GM23248 (cell line): Measurements from ENCODE around the gene MAPK4. TPM values are rescaled to one million over a fixed set of nuclear protein-coding genes. Genes with fewer than 3 reads are reported as not detected.
"Not testable (repeated sequence)": the region's sequence is repeated elsewhere in the genome, so short reads cannot be mapped to it uniquely, and the experiment has no call there.

ENCODE experiments used
- DNase-seq: peaks from one replicate; pipeline ENCODE4 v3.0.0-alpha.2; 2015
- H2AFZ ChIP-seq: fragments of 200-600 bp; sonication (generic); 2 replicates; pipeline ENCODE4 v1.6.1; 2016; ENCODE audit warnings: antibody characterized with exemption
- H3F3A ChIP-seq: fragments of 200-600 bp; sonication (generic); 2 replicates; pipeline ENCODE4 v1.6.1; 2016; ENCODE audit warnings: mild to moderate bottlenecking, antibody characterized with exemption, mixed run types; ENCODE audit not compliant: insufficient read depth
- H3K27ac ChIP-seq: fragments of 200-600 bp; sonication (generic); 2 replicates; pipeline ENCODE4 v1.5.1; 2016; ENCODE audit warnings: mild to moderate bottlenecking
- H3K27me3 ChIP-seq: fragments of 200-600 bp; sonication (generic); replicated peaks from 2 replicates; pipeline ENCODE4 v1.6.1; 2016; ENCODE audit warnings: mild to moderate bottlenecking; ENCODE audit not compliant: insufficient read depth
- H3K36me3 ChIP-seq: fragments of 200-600 bp; sonication (generic); 2 replicates; pipeline ENCODE4 v1.6.1; 2016; ENCODE audit warnings: low read depth, mild to moderate bottlenecking
- H3K4me1 ChIP-seq: fragments of 200-600 bp; sonication (generic); 2 replicates; pipeline ENCODE4 v1.6.1; 2016; ENCODE audit warnings: mild to moderate bottlenecking; ENCODE audit not compliant: insufficient read depth
- H3K4me2 ChIP-seq: fragments of 200-600 bp; sonication (generic); one replicate; pipeline ENCODE4 v1.6.1; 2016; ENCODE audit warnings: mild to moderate bottlenecking; ENCODE audit not compliant: unreplicated experiment
- H3K4me3 ChIP-seq: fragments of 200-600 bp; sonication (generic); 2 replicates; pipeline ENCODE4 v1.5.1; 2016; ENCODE audit warnings: mild to moderate bottlenecking
- H3K79me2 ChIP-seq: fragments of 200-600 bp; sonication (generic); 2 replicates; pipeline ENCODE4 v1.6.1; 2016; ENCODE audit warnings: mild to moderate bottlenecking; ENCODE audit not compliant: insufficient read depth
- H3K9ac ChIP-seq: fragments of 200-600 bp; sonication (generic); 2 replicates; pipeline ENCODE4 v1.6.1; 2016; ENCODE audit warnings: mild to moderate bottlenecking
- H3K9me2 ChIP-seq: fragments of 200-600 bp; sonication (generic); 2 replicates; pipeline ENCODE4 v1.6.1; 2016; ENCODE audit warnings: mixed run types, mild to moderate bottlenecking, moderate library complexity; ENCODE audit not compliant: insufficient read depth
- H3K9me3 ChIP-seq: fragments of 200-600 bp; sonication (generic); one replicate; pipeline ENCODE4 v1.6.1; 2017; ENCODE audit warnings: low read depth
- H4K20me1 ChIP-seq: fragments of 200-600 bp; sonication (generic); 2 replicates; pipeline ENCODE4 v1.6.0; 2016; ENCODE audit not compliant: insufficient read depth
- EZH2 ChIP-seq: fragments of 200-600 bp; sonication (generic); IDR thresholded peaks from 2 replicates; pipeline ENCODE4 v1.6.1; 2018; ENCODE audit warnings: antibody characterized with exemption, mild to moderate bottlenecking; ENCODE audit not compliant: insufficient read depth, poor library complexity, severe bottlenecking
- EZH2phosphoT487 ChIP-seq: fragments of 200-600 bp; sonication (generic); IDR thresholded peaks from 2 replicates; pipeline ENCODE4 v1.6.1; 2018; ENCODE audit warnings: antibody characterized with exemption, moderate library complexity, mild to moderate bottlenecking, low read depth; ENCODE audit not compliant: insufficient read depth
- WGBS, 2 experiments: methylation state at CpG; one replicate each; pipeline ENCODE4 v1.1.6; 2015 to 2017; ENCODE audit warnings: low lambda C conversion rate in 2 of 2, low coverage in 1 of 2; ENCODE audit errors: missing lambda C conversion rate in 2 of 2; 5-methylcytosine and 5-hydroxymethylcytosine counted together
- in situ Hi-C: fragments of 300-500 bp; cut with MboI; formaldehyde crosslinking; loops from 2 replicates; pipeline ENCODE4 v1.15.0; 2020
- polyA plus RNA-seq: library from polyadenylated mRNA; unstranded; fragments of >200 nt; fragmentation: Nextera tagmentation; extraction: Ambion mirVana; gene quantifications from 2 replicates; pipeline ENCODE4 v1.2.1, GENCODE V29; 2016
- total RNA-seq: library from RNA; depleted of rRNA; stranded (reverse); fragments of >200 nt; shearing (Covaris generic); gene quantifications from 2 replicates; pipeline ENCODE4 v1.2.3, GENCODE V29; 2014

The MAPK4 gene
- total and polyA plus RNA-seq, 2 experiments from 2014 or later, result 0.22 TPM; not detected in 1

- DNase-seq, result no peak
- Histone ChIP-seq H3K36me3 (no peaks in the 10 kb centered on the region), H3K9me2 (no peaks in the 10 kb centered on the region), H3F3A (no peaks in the 10 kb centered on the region), H3K4me1 (no peaks in the 10 kb centered on the region), H3K4me3 (peak overlapping the region; percentile 37), H3K79me2 (no peaks in the 10 kb centered on the region), H3K9ac (no peak overlapping the region), H3K4me2 (no peak overlapping the region), H3K27ac (no peak overlapping the region), H3K9me3 (no peaks in the 10 kb centered on the region), H3K27me3 (peaks cover 44% of the 10 kb centered on the region), H2AFZ (peak overlapping the region; percentile 47), H4K20me1 (no peaks in the 10 kb centered on the region)
- in situ Hi-C loops, result no loop called here
- TF ChIP-seq EZH2phosphoT487 (0 out of 2 replicates have a peak, but pooled peaks have one; percentile 57), EZH2 (peak; percentile 92)
- WGBS, 2 experiments, result 7 to 8% methylated on average over 48 to 49 of the region's 49 CpGs
Observed at GRCh38 chr18:50560681-50561629, 1.1 kb downstream of the MAPK4 start.

- H3K4me1 ChIP-seq, H3K79me2 ChIP-seq, H3K9me3 ChIP-seq, DNase-seq, H3K4me3 ChIP-seq, H3K9me2 ChIP-seq, H3F3A ChIP-seq, H3K9ac ChIP-seq, H3K27ac ChIP-seq, H3K4me2 ChIP-seq, H2AFZ ChIP-seq, H3K36me3 ChIP-seq, in situ Hi-C loops, H4K20me1 ChIP-seq: not testable (repeated sequence)
- H3K27me3 ChIP-seq, result peaks cover 44% of the 10 kb centered on the region
- 40 to 90% methylated on average over 1 of the region's 1 CpG for WGBS, 2 experiments
Observed at GRCh38 chr18:50562258-50562657, 2.4 kb downstream of the MAPK4 start.

DNA sequence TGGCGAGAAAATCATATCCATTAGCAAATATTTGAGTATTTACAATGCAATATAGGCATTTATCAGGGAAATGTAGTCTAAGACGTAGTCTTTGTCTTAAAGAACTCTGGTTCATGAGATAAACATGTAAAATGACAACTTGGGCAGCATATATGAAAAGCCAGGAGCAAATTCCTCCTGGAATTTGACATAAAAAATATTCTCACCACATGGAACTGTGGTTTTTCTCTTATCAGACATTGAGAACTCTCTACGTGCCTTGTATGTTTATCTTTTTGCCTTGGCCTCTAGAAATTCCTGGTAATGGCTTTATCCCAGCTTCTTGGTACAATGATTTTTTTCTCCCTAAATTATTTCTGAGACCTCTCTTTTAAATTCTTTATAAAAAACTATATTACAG lies 2.8 kb downstream of the MAPK4 start:
- no peak for DNase-seq
- Histone ChIP-seq H3K79me2 (no peaks in the 10 kb centered on the region), H3K27me3 (peaks cover 44% of the 10 kb centered on the region), H3K9me3 (no peaks in the 10 kb centered on the region), H3K27ac (no peak overlapping the region), H2AFZ (no peak overlapping the region), H3K36me3 (no peaks in the 10 kb centered on the region), H3K9me2 (no peaks in the 10 kb centered on the region), H3K4me2 (no peak overlapping the region), H3K4me3 (no peak overlapping the region), H3K9ac (no peak overlapping the region), H3K4me1 (no peaks in the 10 kb centered on the region), H4K20me1 (no peaks in the 10 kb centered on the region), H3F3A (no peaks in the 10 kb centered on the region)
- in situ Hi-C loops, result no loop called here
- WGBS, 2 experiments, result 45 to 46% methylated on average over 3 of the region's 3 CpGs
- TF ChIP-seq EZH2 (no peak), EZH2phosphoT487 (no peak)

GRCh38 chr18:50563376-50563775 lies 3.5 kb downstream of the MAPK4 start:
- H3K9me3 ChIP-seq, result no peaks in the 10 kb centered on the region
- H3K79me2 ChIP-seq, result no peaks in the 10 kb centered on the region
- TF ChIP-seq EZH2 (no peak), EZH2phosphoT487 (no peak)
- H3K27ac ChIP-seq, result no peak overlapping the region
- in situ Hi-C loops, result no loop called here
- no peak overlapping the region for H3K4me2 ChIP-seq
- DNase-seq, result no peak
- H4K20me1 ChIP-seq, result no peaks in the 10 kb centered on the region
- no peaks in the 10 kb centered on the region for H3F3A ChIP-seq
- no peak overlapping the region for H3K4me3 ChIP-seq
- H3K9ac ChIP-seq, result no peak overlapping the region
- H3K9me2 ChIP-seq, result no peaks in the 10 kb centered on the region
- H2AFZ ChIP-seq, result no peak overlapping the region
- no peaks in the 10 kb centered on the region for H3K36me3 ChIP-seq
- H3K4me1 ChIP-seq, result no peaks in the 10 kb centered on the region
- 24 to 29% methylated on average over 3 of the region's 3 CpGs for WGBS, 2 experiments
- H3K27me3 ChIP-seq, result peaks cover 40% of the 10 kb centered on the region

- Histone ChIP-seq H3K9me3 (no peaks in the 10 kb centered on the region), H2AFZ (no peak overlapping the region), H3K36me3 (no peaks in the 10 kb centered on the region), H3K4me1 (no peaks in the 10 kb centered on the region), H3K4me3 (no peak overlapping the region), H3K27ac (no peak overlapping the region), H3K9me2 (no peaks in the 10 kb centered on the region), H3K4me2 (no peak overlapping the region), H4K20me1 (no peaks in the 10 kb centered on the region), H3K79me2 (no peaks in the 10 kb centered on the region), H3K9ac (no peak overlapping the region), H3F3A (no peaks in the 10 kb centered on the region), H3K27me3 (peaks cover 4% of the 10 kb centered on the region)
- TF ChIP-seq EZH2phosphoT487, result no peak
- no peak for TF ChIP-seq EZH2
- DNase-seq, result no peak
- in situ Hi-C loops, result no loop called here
Observed at GRCh38 chr18:50569930-50570329, 10.0 kb downstream of the MAPK4 start.
